ENCODE measurements around the gene CBX1. TPM values are rescaled to one million over a fixed set of nuclear protein-coding genes. Genes with fewer than 3 reads are reported as not detected.

Gene CBX1
- total RNA-seq, 3 donors from 2014 or later, result 27.5 to 45.3 (median 28.8) TPM

GRCh38 chr17:48030531-48030930 is 70.7 kb downstream of the CBX1 start:
- H3K4me3 ChIP-seq, result no peak overlapping the region
- peaks cover 15% of the 10 kb centered on the region for H3K4me1 ChIP-seq (ENCODE audit: low read depth)
- ATAC-seq (no peak), DNase-seq (no peak)
- H3K9me3 ChIP-seq, result no peaks in the 10 kb centered on the region
- TF ChIP-seq CTCF (IDR thresholded peaks at IDR 0.05), result no peak
- intact Hi-C loops (cut with DNase I, micrococcal nuclease), result no loop called here
- H3K36me3 ChIP-seq (ENCODE audit: low read depth), result no peaks in the 10 kb centered on the region

GRCh38 chr17:48028736-48029135 is 72.5 kb downstream of the CBX1 start:
- intact Hi-C loops (cut with DNase I, micrococcal nuclease), result loop anchor here in 1 of 2 donors (5.0 kb wide), 2 partner anchors 44 to 104 kb away; no protein-coding TSS in a partner anchor
- Histone ChIP-seq H3K9me3 (no peaks in the 10 kb centered on the region), H3K36me3 (ENCODE audit: low read depth) (no peaks in the 10 kb centered on the region), H3K4me1 (ENCODE audit: low read depth) (peaks cover 25% of the 10 kb centered on the region), H3K4me3 (no peak overlapping the region)
- DNase-seq, result no peak
- ATAC-seq, result no peak
- no peak for TF ChIP-seq CTCF (IDR thresholded peaks at IDR 0.05)

- DNase-seq (peak in 1 of 3 donors; percentile 50), ATAC-seq (no peak)
- intact Hi-C loops (cut with DNase I, micrococcal nuclease), result loop anchor here (2.0 to 5.0 kb wide), 3 partner anchors 45 to 105 kb away; no protein-coding TSS in a partner anchor
- no peak for TF ChIP-seq CTCF (IDR thresholded peaks at IDR 0.05)
- no peaks in the 10 kb centered on the region for H3K36me3 ChIP-seq (ENCODE audit: low read depth)
- peaks cover 34% of the 10 kb centered on the region for H3K4me1 ChIP-seq (ENCODE audit: low read depth)
- no peak overlapping the region for H3K4me3 ChIP-seq
- no peaks in the 10 kb centered on the region for H3K9me3 ChIP-seq
Measured at GRCh38 chr17:48027322-48027981, 73.8 kb downstream of the CBX1 start.

DNA sequence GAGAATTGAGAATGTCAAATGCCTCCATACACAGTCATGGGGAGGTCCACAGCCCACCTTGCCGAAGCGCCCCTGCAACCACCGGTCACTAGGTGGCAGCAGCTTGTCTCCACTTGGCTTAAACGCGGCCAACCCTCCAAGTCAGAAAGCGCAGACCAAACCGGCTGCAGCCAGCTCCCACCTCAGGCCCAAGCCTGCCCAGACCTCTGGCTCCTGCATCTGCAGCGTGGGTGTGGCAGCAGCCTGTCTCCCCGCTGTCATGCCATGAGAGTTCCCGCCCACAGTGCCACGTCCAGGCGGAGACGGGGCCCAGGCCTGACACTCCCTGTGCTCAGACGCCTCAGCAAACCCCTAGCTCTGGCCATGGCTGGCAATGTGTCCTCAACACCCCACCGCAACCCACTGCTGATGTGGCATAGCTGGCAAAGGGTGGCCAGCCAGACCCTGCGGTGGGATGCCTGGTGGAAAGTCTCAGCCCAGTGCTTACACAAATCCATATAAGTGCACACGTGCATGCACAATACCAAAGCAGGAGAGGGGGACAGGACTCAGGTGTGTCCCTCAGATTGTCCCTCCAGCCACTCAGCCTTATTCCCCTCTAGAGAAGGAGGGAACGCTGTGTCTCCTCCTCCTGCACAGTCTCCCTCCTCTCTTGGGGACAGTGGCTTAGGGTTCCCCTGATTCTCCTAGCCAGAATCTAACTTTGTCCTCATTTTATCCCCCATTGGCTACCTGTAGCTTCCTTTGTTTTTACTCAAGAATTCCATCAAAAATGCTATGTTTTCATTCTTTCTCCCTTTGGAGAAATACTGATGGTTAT is 74.6 kb downstream of the CBX1 start:
- no peaks in the 10 kb centered on the region for H3K36me3 ChIP-seq (ENCODE audit: low read depth)
- H3K4me1 ChIP-seq (ENCODE audit: low read depth), result peaks cover 34% of the 10 kb centered on the region
- DNase-seq (peak; percentile 89 to 94 (median 91)), ATAC-seq (peak; percentile 65)
- H3K4me3 ChIP-seq, result no peak overlapping the region
- no peaks in the 10 kb centered on the region for H3K9me3 ChIP-seq
- peak; percentile 83 for TF ChIP-seq CTCF (IDR thresholded peaks at IDR 0.05)
- intact Hi-C loops (cut with DNase I, micrococcal nuclease), result loop anchor here (2.0 to 5.0 kb wide), 3 partner anchors 46 to 106 kb away; no protein-coding TSS in a partner anchor

DNA sequence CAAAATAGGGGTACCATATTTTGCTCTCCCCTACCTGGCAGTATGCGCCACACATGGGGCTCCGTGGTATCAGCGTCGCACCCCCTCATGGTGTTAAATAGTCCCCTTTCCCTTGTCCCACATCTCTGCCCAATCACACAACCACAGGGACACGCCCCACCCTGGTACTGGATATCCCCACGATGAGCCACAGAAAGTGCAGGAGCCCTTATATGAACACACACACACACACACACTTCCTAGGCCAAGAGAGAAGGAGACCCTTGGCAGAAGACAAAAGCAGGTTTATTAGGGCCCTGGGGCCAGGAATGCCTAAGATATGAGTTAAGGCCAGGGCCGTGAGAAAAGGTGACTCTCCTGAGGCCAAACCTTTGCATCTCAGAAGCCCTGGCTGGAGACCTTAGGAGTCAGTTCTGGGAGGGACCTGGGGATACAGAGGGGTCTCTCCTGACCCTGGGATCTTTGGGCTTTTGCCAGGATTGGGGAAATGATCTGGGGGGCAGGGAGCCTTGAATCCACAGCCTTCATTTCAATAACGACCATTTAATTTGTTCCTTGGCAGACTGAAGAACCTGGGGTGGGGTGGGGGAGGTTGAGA is 75.3 kb downstream of the CBX1 start:
- no peak overlapping the region for H3K4me3 ChIP-seq
- intact Hi-C loops (cut with DNase I, micrococcal nuclease), result loop anchor here (2.0 to 5.0 kb wide), 3 partner anchors 46 to 106 kb away; no protein-coding TSS in a partner anchor
- no peaks in the 10 kb centered on the region for H3K9me3 ChIP-seq
- no peak for TF ChIP-seq CTCF (IDR thresholded peaks at IDR 0.05)
- H3K36me3 ChIP-seq (ENCODE audit: low read depth), result no peaks in the 10 kb centered on the region
- peaks cover 34% of the 10 kb centered on the region for H3K4me1 ChIP-seq (ENCODE audit: low read depth)
- peak; percentile 9 to 48 (median 40) for DNase-seq
- ATAC-seq, result no peak

All from mucosa of descending colon (tissue), 3 donors.